ENCODE measurements around the gene NEK6. TPM values are rescaled to one million over a fixed set of nuclear protein-coding genes. Genes with fewer than 3 reads are reported as not detected.

The NEK6 gene
- total and polyA plus RNA-seq, 9 of the 15 experiments (the other 6 are each of a cell fraction or from before 2014, with no cell fraction given): 3.1 to 19.0 (median 8.4) TPM

DNA sequence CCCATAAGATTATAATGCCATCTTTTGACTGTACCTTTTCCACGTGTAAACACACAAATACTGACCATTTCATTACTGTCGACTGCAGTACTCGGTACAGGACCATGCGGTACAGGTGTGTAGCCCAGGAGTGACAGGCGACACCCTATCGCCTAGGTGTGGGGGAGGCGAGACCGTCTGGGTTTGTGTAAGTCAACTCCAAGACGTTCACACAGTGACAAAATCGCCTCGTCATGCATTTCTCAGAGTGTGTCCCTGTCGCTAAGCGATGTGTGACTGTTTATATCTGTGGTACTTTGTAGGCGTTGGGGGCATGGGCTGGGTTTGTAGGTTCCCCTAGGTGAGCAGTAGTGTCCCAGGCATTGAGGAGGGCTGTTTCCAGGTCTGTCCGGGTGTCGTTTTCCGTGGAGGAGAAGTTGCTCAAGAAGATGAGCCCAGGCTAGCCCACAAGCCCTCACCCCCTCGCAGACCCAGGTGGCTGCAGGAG lies 20.3 kb downstream of the NEK6 start:
- Histone ChIP-seq H3K9me3 (replicated peaks; ENCODE audit: control insufficient read depth, insufficient read depth, low read depth, low read length) (no peaks in the 10 kb centered on the region), H3K27me3 (ENCODE audit: control insufficient read depth in 2 of 2, insufficient read depth in 2 of 2, low read length in 2 of 2) (peaks cover 0 to 6% of the 10 kb centered on the region in 2 experiments; a peak in 1 of 5 replicates), H3K4me2 (ENCODE audit: insufficient read depth, low read length) (peak overlapping the region; percentile 74), H3K4me3 (no peak overlapping the region), H3K9me1 (ENCODE audit: control insufficient read depth, insufficient read depth, low read length) (no peaks in the 10 kb centered on the region), H2AFZ (ENCODE audit: low read depth, low read length) (peak overlapping the region; percentile 53; the same call in 1 of the 2 replicates), H3K9ac (ENCODE audit: insufficient read depth in 1 of 2, low read depth in 2 of 2, low read length in 2 of 2) (no peak overlapping the region; a peak in 1 of 4 replicates), H3K36me3 (ENCODE audit: control insufficient read depth, insufficient read depth, low read length) (no peaks in the 10 kb centered on the region), H3K79me2 (ENCODE audit: control insufficient read depth, insufficient read depth, low read length) (peaks cover 6% of the 10 kb centered on the region; the same call in 1 of the 3 replicates), H3K27ac (ENCODE audit: extremely low read depth, low read depth, low read length) (peak overlapping the region; percentile 8; the same call in 1 of the 3 replicates), H3K4me1 (replicated peaks in 1 of 2; ENCODE audit: control insufficient read depth in 2 of 2, insufficient read depth in 2 of 2, low read length in 2 of 2) (peaks cover 27 to 34% of the 10 kb centered on the region in 2 experiments), H4K20me1 (replicated peaks; ENCODE audit: control insufficient read depth, insufficient read depth, low read length) (peaks cover 12% of the 10 kb centered on the region; the same call in 1 of the 2 replicates)
- BruUV-seq (replicated peaks): no TSS peak
- in situ Hi-C loops (cut with MboI): no loop called here
- FAIRE-seq (peak; percentile 98), DNase-seq (ENCODE audit: extremely low read depth in 1 of 4, low spot score in 3 of 4) (peak; percentile 52 to 82 (median 59)), ATAC-seq (peak; percentile 84)
- POLR2A ChIA-PET: no interaction called here
- 12% methylated on average over 18 of the region's 18 CpGs for WGBS (ENCODE audit: insufficient coverage, low coverage, missing lambda C conversion rate)
- CTCF ChIA-PET (ENCODE audit: low intra/inter-chr PET ratio): interaction anchor here (0.6 kb wide), 1 partner anchor 75 kb away, joined by 3 read pairs; no protein-coding TSS in a partner anchor
- intact Hi-C loops (cut with micrococcal nuclease): no loop called here
- TF ChIP-seq SOX6 (IDR thresholded peaks at IDR 0.05): 0 out of 2 replicates have a peak, but pooled peaks have one; percentile 9
- peak; percentile 53 for TF ChIP-seq ARID1B (IDR thresholded peaks at IDR 0.05)
- TF ChIP-seq RBBP5 (IDR thresholded peaks at IDR 0.05; ENCODE audit: borderline replicate concordance, insufficient read depth, low read length, poor library complexity, severe bottlenecking): no peak
- TF ChIP-seq CBFA2T3 (IDR thresholded peaks at IDR 0.05): peak; percentile 19; the same call in 1 of the 2 replicates
- TF ChIP-seq NCOR1 (IDR thresholded peaks at IDR 0.05): peak; percentile 48; the same call in 1 of the 2 replicates
- TF ChIP-seq, protein P1, sequence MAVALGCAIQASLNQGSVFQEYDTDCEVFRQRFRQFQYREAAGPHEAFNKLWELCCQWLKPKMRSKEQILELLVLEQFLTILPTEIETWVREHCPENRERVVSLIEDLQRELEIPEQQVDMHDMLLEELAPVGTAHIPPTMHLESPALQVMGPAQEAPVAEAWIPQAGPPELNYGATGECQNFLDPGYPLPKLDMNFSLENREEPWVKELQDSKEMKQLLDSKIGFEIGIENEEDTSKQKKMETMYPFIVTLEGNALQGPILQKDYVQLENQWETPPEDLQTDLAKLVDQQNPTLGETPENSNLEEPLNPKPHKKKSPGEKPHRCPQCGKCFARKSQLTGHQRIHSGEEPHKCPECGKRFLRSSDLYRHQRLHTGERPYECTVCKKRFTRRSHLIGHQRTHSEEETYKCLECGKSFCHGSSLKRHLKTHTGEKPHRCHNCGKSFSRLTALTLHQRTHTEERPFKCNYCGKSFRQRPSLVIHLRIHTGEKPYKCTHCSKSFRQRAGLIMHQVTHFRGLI (CRISPR knock-in tag; IDR thresholded peaks at IDR 0.05): no peak
- TF ChIP-seq MAFK (IDR thresholded peaks at IDR 0.05; ENCODE audit: low read length): peak; percentile 93
- TF ChIP-seq SLC30A9 (CRISPR knock-in tag; IDR thresholded peaks at IDR 0.05): no peak
- no peak for TF ChIP-seq ZNF140 (CRISPR knock-in tag; IDR thresholded peaks at IDR 0.05)
- TF ChIP-seq ETV6 (IDR thresholded peaks at IDR 0.05; ENCODE audit: borderline replicate concordance in 1 of 2, low read depth in 2 of 2, low read length in 1 of 2): no peak
- no peak for TF ChIP-seq ETV6 (CRISPR knock-in tag; IDR thresholded peaks at IDR 0.05; ENCODE audit: borderline replicate concordance)
- TF ChIP-seq ATF1 (CRISPR knock-in tag; IDR thresholded peaks at IDR 0.05): no peak
- peak; percentile 76 for TF ChIP-seq ATF1 (tag; IDR thresholded peaks at IDR 0.05)
- peak; percentile 72 for TF ChIP-seq SMARCA4 (IDR thresholded peaks at IDR 0.05)
- peak; percentile 98 for TF ChIP-seq C11orf30 (IDR thresholded peaks at IDR 0.05; ENCODE audit: low read depth)
- TF ChIP-seq, protein P2, sequence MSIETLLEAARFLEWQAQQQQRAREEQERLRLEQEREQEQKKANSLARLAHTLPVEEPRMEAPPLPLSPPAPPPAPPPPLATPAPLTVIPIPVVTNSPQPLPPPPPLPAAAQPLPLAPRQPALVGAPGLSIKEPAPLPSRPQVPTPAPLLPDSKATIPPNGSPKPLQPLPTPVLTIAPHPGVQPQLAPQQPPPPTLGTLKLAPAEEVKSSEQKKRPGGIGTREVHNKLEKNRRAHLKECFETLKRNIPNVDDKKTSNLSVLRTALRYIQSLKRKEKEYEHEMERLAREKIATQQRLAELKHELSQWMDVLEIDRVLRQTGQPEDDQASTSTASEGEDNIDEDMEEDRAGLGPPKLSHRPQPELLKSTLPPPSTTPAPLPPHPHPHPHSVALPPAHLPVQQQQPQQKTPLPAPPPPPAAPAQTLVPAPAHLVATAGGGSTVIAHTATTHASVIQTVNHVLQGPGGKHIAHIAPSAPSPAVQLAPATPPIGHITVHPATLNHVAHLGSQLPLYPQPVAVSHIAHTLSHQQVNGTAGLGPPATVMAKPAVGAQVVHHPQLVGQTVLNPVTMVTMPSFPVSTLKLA (conservative IDR thresholded peaks at IDR 0.05): peak; percentile 20 to 35; a peak in 1 of 4 replicates
- TF ChIP-seq, protein P3, sequence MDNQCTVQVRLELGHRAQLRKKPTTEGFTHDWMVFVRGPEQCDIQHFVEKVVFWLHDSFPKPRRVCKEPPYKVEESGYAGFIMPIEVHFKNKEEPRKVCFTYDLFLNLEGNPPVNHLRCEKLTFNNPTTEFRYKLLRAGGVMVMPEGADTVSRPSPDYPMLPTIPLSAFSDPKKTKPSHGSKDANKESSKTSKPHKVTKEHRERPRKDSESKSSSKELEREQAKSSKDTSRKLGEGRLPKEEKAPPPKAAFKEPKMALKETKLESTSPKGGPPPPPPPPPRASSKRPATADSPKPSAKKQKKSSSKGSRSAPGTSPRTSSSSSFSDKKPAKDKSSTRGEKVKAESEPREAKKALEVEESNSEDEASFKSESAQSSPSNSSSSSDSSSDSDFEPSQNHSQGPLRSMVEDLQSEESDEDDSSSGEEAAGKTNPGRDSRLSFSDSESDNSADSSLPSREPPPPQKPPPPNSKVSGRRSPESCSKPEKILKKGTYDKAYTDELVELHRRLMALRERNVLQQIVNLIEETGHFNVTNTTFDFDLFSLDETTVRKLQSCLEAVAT (IDR thresholded peaks at IDR 0.05): no peak
- TF ChIP-seq, protein P4, sequence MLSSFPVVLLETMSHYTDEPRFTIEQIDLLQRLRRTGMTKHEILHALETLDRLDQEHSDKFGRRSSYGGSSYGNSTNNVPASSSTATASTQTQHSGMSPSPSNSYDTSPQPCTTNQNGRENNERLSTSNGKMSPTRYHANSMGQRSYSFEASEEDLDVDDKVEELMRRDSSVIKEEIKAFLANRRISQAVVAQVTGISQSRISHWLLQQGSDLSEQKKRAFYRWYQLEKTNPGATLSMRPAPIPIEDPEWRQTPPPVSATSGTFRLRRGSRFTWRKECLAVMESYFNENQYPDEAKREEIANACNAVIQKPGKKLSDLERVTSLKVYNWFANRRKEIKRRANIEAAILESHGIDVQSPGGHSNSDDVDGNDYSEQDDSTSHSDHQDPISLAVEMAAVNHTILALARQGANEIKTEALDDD (IDR thresholded peaks at IDR 0.05): no peak
- no peak for TF ChIP-seq KDM1A (IDR thresholded peaks at IDR 0.05)
- TF ChIP-seq HMG20B (CRISPR knock-in tag; IDR thresholded peaks at IDR 0.05): no peak

Measured in K562 (cell line).